Left lung (tissue), 10 donors: ENCODE data around the gene CYP2U1. TPM values are rescaled to one million over a fixed set of nuclear protein-coding genes. Genes with fewer than 3 reads are reported as not detected.
"Not testable (repeated sequence)": the region's sequence is repeated elsewhere in the genome, so short reads cannot be mapped to it uniquely, and the experiment has no call there.

Experiments
- ATAC-seq: fragments of 200-7000 bp; cut with Tn5 transposase; one replicate; pipeline ENCODE4 v1.9.1; 2020; ENCODE audit warnings: moderate library complexity
- DNase-seq, 4 donors: peaks; one replicate each; pipeline ENCODE4 v3.0.0-alpha.2; 2013 to 2020
- H3K27ac ChIP-seq, 2 donors: fragments of 200-600 bp; sonication (generic) in 1 of 2; one replicate each; pipeline versions ENCODE4 v1.5.0 to v1.8.0; 2020 to 2021
- H3K27me3 ChIP-seq, 2 donors: fragments of 200-600 bp; sonication (generic) in 1 of 2; one replicate each; pipeline versions ENCODE4 v1.5.0 to v1.8.0; 2020 to 2021
- H3K36me3 ChIP-seq, 2 donors: fragments of 200-600 bp; sonication (generic) in 1 of 2; one replicate each; pipeline versions ENCODE4 v1.5.0 to v1.8.0; 2020 to 2021
- H3K4me1 ChIP-seq, 2 donors: fragments of 200-600 bp; one replicate each; pipeline ENCODE4 v1.8.0; 2021
- H3K4me3 ChIP-seq, 2 donors: fragments of 200-600 bp; sonication (generic) in 1 of 2; one replicate each; pipeline versions ENCODE4 v1.5.0 to v1.8.0; 2020 to 2021; ENCODE audit warnings: mild to moderate bottlenecking in 1 of 2
- H3K9me3 ChIP-seq, 2 donors: fragments of 200-600 bp; sonication (generic) in 1 of 2; one replicate each; pipeline versions ENCODE4 v1.5.0 to v1.8.0; 2020 to 2021
- intact Hi-C, 2 donors: fragments of 100-400 bp; cut with DNase I; formaldehyde crosslinking; loops; one replicate each; pipeline versions ENCODE4 v1.11.2 to v1.14.2; 2022
- polyA plus RNA-seq, 6 donors: library from polyadenylated mRNA; unstranded; fragments of 120-200 nt; gene quantifications; one replicate each; pipeline ENCODE4 v1.2.1, GENCODE V29; 2013; ENCODE audit not compliant: insufficient read length in 6 of 6
- total RNA-seq, 2 donors: library from RNA; stranded (reverse); fragmentation: NEBNext Ultra II Directional; extraction: Animal tissue kit (Norgen Biotek cat#: 25700); gene quantifications; one replicate each; pipeline ENCODE4 v1.2.1, GENCODE V29; 2021
- TF ChIP-seq, protein P1 (sequence below), 2 donors: fragments of 200-600 bp; sonication (generic) in 1 of 2; IDR thresholded peaks; one replicate each; pipeline versions ENCODE4 v1.5.0 to v1.8.0; 2021; ENCODE audit warnings: antibody characterized with exemption in 2 of 2
- donor health status: DM: no; HTN: yes; CAD: no.
- donor health status: DM: no; HTN: no; CAD: no.

Gene CYP2U1
- total and polyA plus RNA-seq, 8 donors, result 4.8 to 7.2 (median 5.2) TPM

GRCh38 chr4:107897823-107898222 lies 33.5 kb upstream of the CYP2U1 start:
- no peak overlapping the region for H3K27ac ChIP-seq
- TF ChIP-seq, protein P1, sequence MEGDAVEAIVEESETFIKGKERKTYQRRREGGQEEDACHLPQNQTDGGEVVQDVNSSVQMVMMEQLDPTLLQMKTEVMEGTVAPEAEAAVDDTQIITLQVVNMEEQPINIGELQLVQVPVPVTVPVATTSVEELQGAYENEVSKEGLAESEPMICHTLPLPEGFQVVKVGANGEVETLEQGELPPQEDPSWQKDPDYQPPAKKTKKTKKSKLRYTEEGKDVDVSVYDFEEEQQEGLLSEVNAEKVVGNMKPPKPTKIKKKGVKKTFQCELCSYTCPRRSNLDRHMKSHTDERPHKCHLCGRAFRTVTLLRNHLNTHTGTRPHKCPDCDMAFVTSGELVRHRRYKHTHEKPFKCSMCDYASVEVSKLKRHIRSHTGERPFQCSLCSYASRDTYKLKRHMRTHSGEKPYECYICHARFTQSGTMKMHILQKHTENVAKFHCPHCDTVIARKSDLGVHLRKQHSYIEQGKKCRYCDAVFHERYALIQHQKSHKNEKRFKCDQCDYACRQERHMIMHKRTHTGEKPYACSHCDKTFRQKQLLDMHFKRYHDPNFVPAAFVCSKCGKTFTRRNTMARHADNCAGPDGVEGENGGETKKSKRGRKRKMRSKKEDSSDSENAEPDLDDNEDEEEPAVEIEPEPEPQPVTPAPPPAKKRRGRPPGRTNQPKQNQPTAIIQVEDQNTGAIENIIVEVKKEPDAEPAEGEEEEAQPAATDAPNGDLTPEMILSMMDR (IDR thresholded peaks at IDR 0.05), result no peak
- no peaks in the 10 kb centered on the region for H3K9me3 ChIP-seq
- peaks cover 0 to 16% of the 10 kb centered on the region in 2 donors for H3K36me3 ChIP-seq
- intact Hi-C loops, result no loop called here
- no peaks in the 10 kb centered on the region for H3K27me3 ChIP-seq
- no peak for DNase-seq
- no peak for ATAC-seq
- H3K4me1 ChIP-seq, result peaks cover 7 to 18% of the 10 kb centered on the region in 2 donors
- H3K4me3 ChIP-seq, result no peak overlapping the region

- TF ChIP-seq, protein P1 (IDR thresholded peaks at IDR 0.05), result no peak
- Histone ChIP-seq H3K4me1 (peaks cover 7 to 9% of the 10 kb centered on the region in 2 donors), H3K36me3 (peaks cover 2 to 30% of the 10 kb centered on the region in 2 donors), H3K27me3 (no peaks in the 10 kb centered on the region), H3K9me3 (no peaks in the 10 kb centered on the region), H3K4me3 (no peak overlapping the region), H3K27ac (no peak overlapping the region)
- ATAC-seq, result no peak
- intact Hi-C loops, result no loop called here
- no peak for DNase-seq
Observed at GRCh38 chr4:107900067-107900466, 31.3 kb upstream of the CYP2U1 start.

GRCh38 chr4:107900508-107900907 lies 30.8 kb upstream of the CYP2U1 start:
- ATAC-seq, result no peak
- H3K9me3 ChIP-seq, result no peaks in the 10 kb centered on the region
- intact Hi-C loops, result no loop called here
- H3K27ac ChIP-seq, result no peak overlapping the region
- H3K36me3 ChIP-seq, result peaks cover 2 to 30% of the 10 kb centered on the region in 2 donors
- TF ChIP-seq, protein P1 (IDR thresholded peaks at IDR 0.05), result no peak
- DNase-seq, result no peak
- H3K4me3 ChIP-seq, result no peak overlapping the region
- H3K27me3 ChIP-seq, result no peaks in the 10 kb centered on the region
- H3K4me1 ChIP-seq, result peaks cover 7 to 9% of the 10 kb centered on the region in 2 donors

GRCh38 chr4:107901213-107901934 lies 30.0 kb upstream of the CYP2U1 start:
- H3K36me3 ChIP-seq, result peaks cover 2 to 30% of the 10 kb centered on the region in 2 donors
- peaks cover 6 to 7% of the 10 kb centered on the region in 2 donors for H3K4me1 ChIP-seq
- TF ChIP-seq, protein P1 (IDR thresholded peaks at IDR 0.05), result no peak
- H3K27me3 ChIP-seq, result no peaks in the 10 kb centered on the region
- ATAC-seq (no peak), DNase-seq (no peak)
- intact Hi-C loops, result no loop called here
- H3K27ac ChIP-seq, result no peak overlapping the region
- H3K4me3 ChIP-seq, result no peak overlapping the region
- H3K9me3 ChIP-seq, result no peaks in the 10 kb centered on the region

DNA sequence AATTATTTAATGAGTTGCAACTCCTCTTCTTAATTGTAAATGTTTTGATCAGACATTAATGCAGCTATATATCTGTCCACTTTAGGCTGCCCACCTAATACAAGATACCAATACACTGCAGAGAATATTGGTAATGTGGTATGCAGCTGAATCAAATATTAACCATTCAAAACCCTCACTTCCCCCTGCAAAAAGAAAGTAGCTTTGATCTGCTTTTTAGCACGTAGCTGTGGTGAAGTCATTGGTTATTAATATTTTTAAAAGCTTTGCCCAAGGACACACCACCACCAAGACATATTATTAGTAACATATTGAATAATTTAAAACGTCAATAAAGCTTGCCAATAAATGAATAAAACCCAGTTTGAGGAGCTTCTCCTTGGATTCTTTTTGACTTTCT lies 28.6 kb upstream of the CYP2U1 start:
- Histone ChIP-seq H3K27me3 (no peaks in the 10 kb centered on the region), H3K4me1 (no peaks in the 10 kb centered on the region), H3K36me3 (peaks cover 2 to 30% of the 10 kb centered on the region in 2 donors), H3K9me3 (no peaks in the 10 kb centered on the region), H3K4me3 (no peak overlapping the region), H3K27ac (no peak overlapping the region)
- no peak for ATAC-seq
- no peak for DNase-seq
- intact Hi-C loops, result no loop called here
- TF ChIP-seq, protein P1 (IDR thresholded peaks at IDR 0.05), result no peak

DNA sequence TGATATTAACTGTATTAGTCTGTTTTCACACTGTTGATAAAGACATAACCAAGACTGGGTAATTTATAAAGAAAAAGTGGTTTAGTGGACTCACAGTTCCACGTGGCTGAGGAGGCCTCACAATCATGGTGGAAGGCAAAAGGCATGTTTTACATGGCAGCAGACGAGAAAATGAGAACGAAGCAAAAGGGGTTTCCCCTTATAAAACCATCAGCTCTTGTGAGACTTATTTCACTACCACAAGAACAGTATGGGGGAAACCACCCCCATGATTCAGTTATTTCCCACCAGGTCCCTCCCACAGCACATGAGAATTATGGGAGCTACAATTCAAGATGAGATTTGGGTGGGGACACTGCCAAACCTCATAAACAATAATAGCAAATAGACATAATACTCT lies 26.3 kb upstream of the CYP2U1 start:
- intact Hi-C loops, H3K27ac ChIP-seq: not testable (repeated sequence)

More for the DNA sequence above, 26.3 kb upstream of the CYP2U1 start:
- not testable (repeated sequence) for DNase-seq, H3K27me3 ChIP-seq, H3K4me1 ChIP-seq, H3K9me3 ChIP-seq, H3K4me3 ChIP-seq, ATAC-seq
- H3K36me3 ChIP-seq, result peaks cover 2 to 45% of the 10 kb centered on the region in 2 donors
